HepG2 (cell line): Measurements from ENCODE around the gene SERPINF2. TPM values are rescaled to one million over a fixed set of nuclear protein-coding genes. Genes with fewer than 3 reads are reported as not detected.
A peak's percentile ranks its signal among the peaks of the same experiment; 100 is the strongest.

Source experiments
- ATAD3A ChIP-seq: sonication (generic); formaldehyde crosslinking; IDR thresholded peaks from 2 replicates; pipeline ENCODE4 v1.4.0; 2020; ENCODE audit warnings: missing genetic modification reagents
- CBX2 ChIP-seq, 2 experiments: fragments of 200-600 bp in 1 of 2; sonication (generic); formaldehyde crosslinking in 1 of 2; IDR thresholded peaks; 2 replicates each; pipeline versions ENCODE4 v1.7.0 to v1.8.1; 2018 to 2022; ENCODE audit warnings: low read depth in 2 of 2, low read length in 1 of 2, mild to moderate bottlenecking in 1 of 2, missing genetic modification reagents in 1 of 2
- FOXO1 ChIP-seq: sonication (generic); formaldehyde crosslinking; IDR thresholded peaks from 2 replicates; pipeline ENCODE4 v1.4.0; 2020; ENCODE audit warnings: missing genetic modification reagents
- KDM4B ChIP-seq: sonication (generic); formaldehyde crosslinking; IDR thresholded peaks from 2 replicates; pipeline ENCODE4 v1.4.0; 2020; ENCODE audit warnings: missing genetic modification reagents
- MAZ ChIP-seq, 2 experiments: sonication (generic) in 1 of 2; formaldehyde crosslinking in 1 of 2; IDR thresholded peaks; 2 replicates each; pipeline versions ENCODE4 v1.5.0 to v1.6.1; 2012 to 2020; ENCODE audit warnings: low read depth in 2 of 2, mild to moderate bottlenecking in 2 of 2, borderline replicate concordance in 1 of 2, improper control_type of control experiment in 1 of 2, low read length in 1 of 2, missing genetic modification reagents in 1 of 2, moderate library complexity in 1 of 2
- NRL ChIP-seq: sonication (generic); formaldehyde crosslinking; IDR thresholded peaks from 2 replicates; pipeline ENCODE4 v1.5.0; 2020; ENCODE audit warnings: missing genetic modification reagents, mild to moderate bottlenecking, moderate library complexity, borderline replicate concordance
- ZFAT ChIP-seq: sonication (generic); formaldehyde crosslinking; conservative IDR thresholded peaks from 2 replicates; pipeline ENCODE4 v1.8.1; 2023; ENCODE audit warnings: missing genetic modification reagents, inconsistent platforms
- ZFP91 ChIP-seq: sonication (generic); formaldehyde crosslinking; IDR thresholded peaks from 2 replicates; pipeline ENCODE4 v1.9.0; 2022; ENCODE audit warnings: missing genetic modification reagents, mild to moderate bottlenecking, borderline replicate concordance
- ZNF850 ChIP-seq: sonication (generic); formaldehyde crosslinking; conservative IDR thresholded peaks from 2 replicates; pipeline ENCODE4 v1.9.0; 2021; ENCODE audit warnings: mild to moderate bottlenecking, missing genetic modification reagents
- ZNF878 ChIP-seq: sonication (generic); formaldehyde crosslinking; IDR thresholded peaks from 2 replicates; pipeline ENCODE4 v1.8.1; 2023; ENCODE audit warnings: mild to moderate bottlenecking, missing genetic modification reagents, moderate library complexity
- polyA plus RNA-seq, 8 experiments: library from polyadenylated mRNA; depleted of rRNA in 3 of 8; stranded (reverse) in 7 of 8; unstranded in 1 of 8; fragments of >200 nt; fragmentation: Illumina TruSeq in 4 of 8; extraction: Trizol in 4 of 8; gene quantifications; 2 replicates each; pipeline versions ENCODE4 v1.2.1 to v1.2.3, GENCODE V29; 2011 to 2016; ENCODE audit warnings: low read depth in 4 of 8, missing spikeins in 1 of 8, mixed read lengths in 1 of 8; ENCODE audit not compliant: insufficient read depth in 1 of 8
- total RNA-seq, 5 experiments: library from RNA; depleted of rRNA; stranded (reverse); fragments of >200 nt; fragmentation: Illumina TruSeq; extraction: Trizol; gene quantifications; 2 replicates each; pipeline ENCODE4 v1.2.3, GENCODE V29; 2016; ENCODE audit warnings: low read depth in 1 of 5
- TF ChIP-seq, protein P1 (sequence below): sonication (generic); formaldehyde crosslinking; conservative IDR thresholded peaks from 2 replicates; pipeline ENCODE4 v1.8.0; 2022; ENCODE audit warnings: missing genetic modification reagents
- TF ChIP-seq, protein P2 (sequence below): sonication (generic); formaldehyde crosslinking; IDR thresholded peaks from 2 replicates; pipeline ENCODE4 v1.5.1; 2020; ENCODE audit warnings: mild to moderate bottlenecking, missing genetic modification reagents
- TF ChIP-seq, protein P3 (sequence below): sonication (generic); formaldehyde crosslinking; IDR thresholded peaks from 2 replicates; pipeline ENCODE4 v1.5.1; 2020; ENCODE audit warnings: missing genetic modification reagents, mild to moderate bottlenecking, borderline replicate concordance
- TF ChIP-seq, protein P4 (sequence below): sonication (generic); formaldehyde crosslinking; IDR thresholded peaks from 2 replicates; pipeline ENCODE4 v1.4.0; 2020; ENCODE audit warnings: missing genetic modification reagents, borderline replicate concordance

The SERPINF2 gene
- total and polyA plus RNA-seq, 2 of the 13 experiments (the other 11 are each of a cell fraction or from before 2014, with no cell fraction given) = 309 to 548 TPM

- peak; percentile 35; the same call in 1 of the 2 replicates for TF ChIP-seq MAZ (IDR thresholded peaks at IDR 0.05; ENCODE audit: borderline replicate concordance, low read depth, low read length)
- no peak for TF ChIP-seq MAZ (CRISPR knock-in tag; IDR thresholded peaks at IDR 0.05; ENCODE audit: low read depth)
- TF ChIP-seq CBX2 (IDR thresholded peaks at IDR 0.05; ENCODE audit: low read depth, low read length) = no peak
- no peak for TF ChIP-seq CBX2 (CRISPR knock-in tag; IDR thresholded peaks at IDR 0.05; ENCODE audit: low read depth)
- no peak for TF ChIP-seq ZFAT (CRISPR knock-in tag)
- TF ChIP-seq, protein P1, sequence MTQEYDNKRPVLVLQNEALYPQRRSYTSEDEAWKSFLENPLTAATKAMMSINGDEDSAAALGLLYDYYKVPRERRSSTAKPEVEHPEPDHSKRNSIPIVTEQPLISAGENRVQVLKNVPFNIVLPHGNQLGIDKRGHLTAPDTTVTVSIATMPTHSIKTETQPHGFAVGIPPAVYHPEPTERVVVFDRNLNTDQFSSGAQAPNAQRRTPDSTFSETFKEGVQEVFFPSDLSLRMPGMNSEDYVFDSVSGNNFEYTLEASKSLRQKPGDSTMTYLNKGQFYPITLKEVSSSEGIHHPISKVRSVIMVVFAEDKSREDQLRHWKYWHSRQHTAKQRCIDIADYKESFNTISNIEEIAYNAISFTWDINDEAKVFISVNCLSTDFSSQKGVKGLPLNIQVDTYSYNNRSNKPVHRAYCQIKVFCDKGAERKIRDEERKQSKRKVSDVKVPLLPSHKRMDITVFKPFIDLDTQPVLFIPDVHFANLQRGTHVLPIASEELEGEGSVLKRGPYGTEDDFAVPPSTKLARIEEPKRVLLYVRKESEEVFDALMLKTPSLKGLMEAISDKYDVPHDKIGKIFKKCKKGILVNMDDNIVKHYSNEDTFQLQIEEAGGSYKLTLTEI (CRISPR knock-in tag) = no peak
- TF ChIP-seq ATAD3A (CRISPR knock-in tag) = no peak
- no peak for TF ChIP-seq NRL (CRISPR knock-in tag)
- TF ChIP-seq ZNF850 (CRISPR knock-in tag) = no peak
- no peak; the same call in 1 of the 2 replicates for TF ChIP-seq ZNF878
- no peak for TF ChIP-seq KDM4B (CRISPR knock-in tag)
- TF ChIP-seq, protein P2, sequence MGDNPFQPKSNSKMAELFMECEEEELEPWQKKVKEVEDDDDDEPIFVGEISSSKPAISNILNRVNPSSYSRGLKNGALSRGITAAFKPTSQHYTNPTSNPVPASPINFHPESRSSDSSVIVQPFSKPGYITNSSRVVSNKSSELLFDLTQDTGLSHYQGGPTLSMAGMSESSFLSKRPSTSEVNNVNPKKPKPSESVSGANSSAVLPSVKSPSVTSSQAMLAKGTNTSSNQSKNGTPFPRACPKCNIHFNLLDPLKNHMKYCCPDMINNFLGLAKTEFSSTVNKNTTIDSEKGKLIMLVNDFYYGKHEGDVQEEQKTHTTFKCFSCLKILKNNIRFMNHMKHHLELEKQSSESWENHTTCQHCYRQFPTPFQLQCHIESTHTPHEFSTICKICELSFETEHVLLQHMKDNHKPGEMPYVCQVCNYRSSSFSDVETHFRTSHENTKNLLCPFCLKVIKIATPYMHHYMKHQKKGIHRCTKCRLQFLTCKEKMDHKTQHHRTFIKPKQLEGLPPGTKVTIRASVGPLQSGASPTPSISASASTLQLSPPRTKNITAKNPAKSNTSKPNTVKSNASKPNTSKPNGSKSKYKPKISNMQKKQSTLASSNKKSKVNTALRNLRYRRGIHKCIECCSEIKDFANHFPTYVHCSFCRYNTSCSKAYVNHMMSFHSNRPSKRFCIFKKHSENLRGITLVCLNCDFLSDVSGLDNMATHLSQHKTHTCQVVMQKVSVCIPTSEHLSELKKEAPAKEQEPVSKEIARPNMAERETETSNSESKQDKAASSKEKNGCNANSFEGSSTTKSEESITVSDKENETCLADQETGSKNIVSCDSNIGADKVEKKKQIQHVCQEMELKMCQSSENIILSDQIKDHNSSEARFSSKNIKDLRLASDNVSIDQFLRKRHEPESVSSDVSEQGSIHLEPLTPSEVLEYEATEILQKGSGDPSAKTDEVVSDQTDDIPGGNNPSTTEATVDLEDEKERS (CRISPR knock-in tag) = 0 out of 2 replicates have a peak, but pooled peaks have one; percentile 53
- TF ChIP-seq, protein P3, sequence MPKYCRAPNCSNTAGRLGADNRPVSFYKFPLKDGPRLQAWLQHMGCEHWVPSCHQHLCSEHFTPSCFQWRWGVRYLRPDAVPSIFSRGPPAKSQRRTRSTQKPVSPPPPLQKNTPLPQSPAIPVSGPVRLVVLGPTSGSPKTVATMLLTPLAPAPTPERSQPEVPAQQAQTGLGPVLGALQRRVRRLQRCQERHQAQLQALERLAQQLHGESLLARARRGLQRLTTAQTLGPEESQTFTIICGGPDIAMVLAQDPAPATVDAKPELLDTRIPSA = no peak
- TF ChIP-seq FOXO1 (CRISPR knock-in tag) = no peak
- peak; percentile 99 for TF ChIP-seq ZFP91 (CRISPR knock-in tag)
- TF ChIP-seq, protein P4, sequence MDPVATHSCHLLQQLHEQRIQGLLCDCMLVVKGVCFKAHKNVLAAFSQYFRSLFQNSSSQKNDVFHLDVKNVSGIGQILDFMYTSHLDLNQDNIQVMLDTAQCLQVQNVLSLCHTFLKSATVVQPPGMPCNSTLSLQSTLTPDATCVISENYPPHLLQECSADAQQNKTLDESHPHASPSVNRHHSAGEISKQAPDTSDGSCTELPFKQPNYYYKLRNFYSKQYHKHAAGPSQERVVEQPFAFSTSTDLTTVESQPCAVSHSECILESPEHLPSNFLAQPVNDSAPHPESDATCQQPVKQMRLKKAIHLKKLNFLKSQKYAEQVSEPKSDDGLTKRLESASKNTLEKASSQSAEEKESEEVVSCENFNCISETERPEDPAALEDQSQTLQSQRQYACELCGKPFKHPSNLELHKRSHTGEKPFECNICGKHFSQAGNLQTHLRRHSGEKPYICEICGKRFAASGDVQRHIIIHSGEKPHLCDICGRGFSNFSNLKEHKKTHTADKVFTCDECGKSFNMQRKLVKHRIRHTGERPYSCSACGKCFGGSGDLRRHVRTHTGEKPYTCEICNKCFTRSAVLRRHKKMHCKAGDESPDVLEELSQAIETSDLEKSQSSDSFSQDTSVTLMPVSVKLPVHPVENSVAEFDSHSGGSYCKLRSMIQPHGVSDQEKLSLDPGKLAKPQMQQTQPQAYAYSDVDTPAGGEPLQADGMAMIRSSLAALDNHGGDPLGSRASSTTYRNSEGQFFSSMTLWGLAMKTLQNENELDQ = no peak
Observed at GRCh38 chr17:1716912-1717695, 25.6 kb upstream of the SERPINF2 start (continued).
